KMS-11 (cell line): ENCODE results near the gene TAGLN2.
A peak's percentile ranks its signal among the peaks of the same experiment; 100 is the strongest.

ENCODE experiments used
- H2AFZ ChIP-seq: fragments of 200-600 bp; sonication (generic); 2 replicates; pipeline ENCODE4 v1.6.1; 2016; ENCODE audit warnings: antibody characterized with exemption, mixed run types, low read depth
- H3K27ac ChIP-seq: fragments of 200-600 bp; sonication (generic); 2 replicates; pipeline ENCODE4 v1.6.1; 2016; ENCODE audit warnings: mild to moderate bottlenecking, mixed run types
- H3K27me3 ChIP-seq: fragments of 200-600 bp; sonication (generic); 2 replicates; pipeline ENCODE4 v1.6.1; 2017; ENCODE audit warnings: mild to moderate bottlenecking, low read depth, mixed run types, moderate library complexity; ENCODE audit not compliant: insufficient read depth
- H3K36me3 ChIP-seq: fragments of 200-600 bp; sonication (generic); 2 replicates; pipeline ENCODE4 v1.6.1; 2017; ENCODE audit warnings: mild to moderate bottlenecking, mixed run types; ENCODE audit not compliant: insufficient read depth
- H3K4me1 ChIP-seq: fragments of 200-600 bp; sonication (generic); 2 replicates; pipeline ENCODE4 v1.6.1; 2016; ENCODE audit warnings: mild to moderate bottlenecking, low read depth, mixed run types; ENCODE audit not compliant: poor library complexity, severe bottlenecking
- H3K4me2 ChIP-seq: fragments of 200-600 bp; sonication (generic); 2 replicates; pipeline ENCODE4 v1.7.0; 2016; ENCODE audit warnings: mild to moderate bottlenecking, mixed run types
- H3K4me3 ChIP-seq: fragments of 200-600 bp; sonication (generic); IDR thresholded peaks from 2 replicates; pipeline ENCODE4 v1.6.1; 2017; ENCODE audit warnings: low read depth, low read length, mixed read lengths; ENCODE audit not compliant: insufficient read depth
- H3K79me2 ChIP-seq: fragments of 200-600 bp; sonication (generic); 2 replicates; pipeline ENCODE4 v1.6.1; 2016; ENCODE audit warnings: low read depth, mixed run types; ENCODE audit not compliant: insufficient read depth
- H3K9ac ChIP-seq: fragments of 200-600 bp; sonication (generic); 2 replicates; pipeline ENCODE4 v1.6.1; 2016; ENCODE audit warnings: mild to moderate bottlenecking, mixed run types
- H4K20me1 ChIP-seq: fragments of 200-600 bp; sonication (generic); 2 replicates; pipeline ENCODE4 v1.6.1; 2016; ENCODE audit warnings: mild to moderate bottlenecking, mixed run types; ENCODE audit not compliant: insufficient read depth
- TF ChIP-seq, protein P1 (sequence below): fragments of 200-600 bp; sonication (generic); conservative IDR thresholded peaks from 2 replicates; pipeline ENCODE4 v1.6.1; 2017; ENCODE audit warnings: low read depth, mild to moderate bottlenecking, antibody characterized with exemption, low read length, moderate library complexity, mixed read lengths

The TAGLN2 gene

DNA sequence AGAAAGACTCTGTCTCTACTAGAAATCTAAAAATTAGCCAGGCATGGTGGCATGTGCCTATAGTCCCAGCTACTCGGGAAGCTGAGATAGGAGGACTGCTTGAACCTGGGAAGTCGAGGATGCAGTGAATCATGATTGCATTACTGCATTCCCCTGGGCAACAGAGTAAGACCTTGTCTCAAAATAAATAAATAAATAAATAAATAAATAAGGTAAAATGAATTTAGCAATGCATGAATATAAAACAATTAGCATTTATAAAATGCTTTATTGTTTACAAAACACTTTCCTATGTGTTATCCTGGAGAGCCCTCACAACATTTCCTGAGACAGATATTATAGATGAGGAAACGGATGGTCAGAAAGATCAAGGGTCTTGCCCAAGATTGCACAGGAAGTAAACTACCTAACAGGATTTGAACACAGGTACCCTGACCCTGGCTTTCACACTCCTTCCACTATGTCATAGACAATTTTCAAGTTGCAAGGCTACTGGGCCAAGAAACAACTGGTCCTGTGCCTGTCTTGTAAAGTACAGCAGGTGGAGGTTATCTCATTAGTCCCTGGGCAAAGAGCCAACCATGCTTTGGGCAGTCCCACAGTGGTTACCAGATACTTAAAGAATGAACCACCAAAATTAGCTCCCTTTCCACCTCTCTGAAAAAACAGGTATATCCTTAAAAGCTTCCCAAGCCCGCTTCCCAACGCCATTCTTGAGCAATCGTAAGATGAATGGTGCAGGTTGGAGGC, 47.4 kb downstream of the TAGLN2 start:
- no peaks in the 10 kb centered on the region for H3K36me3 ChIP-seq
- H3K4me1 ChIP-seq = peaks cover 56% of the 10 kb centered on the region
- H3K4me3 ChIP-seq = no peak overlapping the region
- no peaks in the 10 kb centered on the region for H3K79me2 ChIP-seq
- H2AFZ ChIP-seq = no peak overlapping the region
- H3K9ac ChIP-seq = no peak overlapping the region
- H4K20me1 ChIP-seq = no peaks in the 10 kb centered on the region
- TF ChIP-seq, protein P1, sequence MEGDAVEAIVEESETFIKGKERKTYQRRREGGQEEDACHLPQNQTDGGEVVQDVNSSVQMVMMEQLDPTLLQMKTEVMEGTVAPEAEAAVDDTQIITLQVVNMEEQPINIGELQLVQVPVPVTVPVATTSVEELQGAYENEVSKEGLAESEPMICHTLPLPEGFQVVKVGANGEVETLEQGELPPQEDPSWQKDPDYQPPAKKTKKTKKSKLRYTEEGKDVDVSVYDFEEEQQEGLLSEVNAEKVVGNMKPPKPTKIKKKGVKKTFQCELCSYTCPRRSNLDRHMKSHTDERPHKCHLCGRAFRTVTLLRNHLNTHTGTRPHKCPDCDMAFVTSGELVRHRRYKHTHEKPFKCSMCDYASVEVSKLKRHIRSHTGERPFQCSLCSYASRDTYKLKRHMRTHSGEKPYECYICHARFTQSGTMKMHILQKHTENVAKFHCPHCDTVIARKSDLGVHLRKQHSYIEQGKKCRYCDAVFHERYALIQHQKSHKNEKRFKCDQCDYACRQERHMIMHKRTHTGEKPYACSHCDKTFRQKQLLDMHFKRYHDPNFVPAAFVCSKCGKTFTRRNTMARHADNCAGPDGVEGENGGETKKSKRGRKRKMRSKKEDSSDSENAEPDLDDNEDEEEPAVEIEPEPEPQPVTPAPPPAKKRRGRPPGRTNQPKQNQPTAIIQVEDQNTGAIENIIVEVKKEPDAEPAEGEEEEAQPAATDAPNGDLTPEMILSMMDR = no peak
- H3K4me2 ChIP-seq = peak overlapping the region; percentile 37
- H3K27me3 ChIP-seq = no peaks in the 10 kb centered on the region
- H3K27ac ChIP-seq = no peak overlapping the region

DNA sequence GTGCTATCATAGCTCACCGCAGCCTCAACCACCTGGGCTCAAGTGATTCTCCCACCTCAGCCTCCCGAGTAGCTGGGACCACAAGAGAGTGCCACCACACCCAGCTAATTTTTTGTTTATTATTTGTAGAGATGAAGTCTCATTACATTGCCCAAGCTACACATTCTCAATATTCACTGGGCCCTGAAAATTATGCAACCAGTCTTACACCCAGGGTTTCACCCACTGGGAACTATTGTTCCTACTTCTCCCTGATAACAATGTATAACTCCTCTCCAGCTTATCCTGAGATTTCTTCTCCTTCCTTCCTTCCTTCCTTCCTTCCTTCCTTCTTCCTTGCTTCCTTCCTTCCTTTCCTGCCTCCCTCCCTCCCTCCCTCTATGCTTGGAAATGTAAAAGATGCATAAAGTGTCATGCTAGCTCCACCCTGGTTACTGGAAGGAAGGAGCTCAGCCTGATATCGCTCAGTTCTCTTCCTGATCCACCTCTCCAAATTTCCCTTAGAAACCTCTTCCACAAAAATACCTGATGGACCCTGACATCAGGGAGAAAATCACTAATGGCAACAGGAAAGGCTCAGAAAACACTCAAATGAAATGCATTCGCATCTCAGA, 51.7 kb downstream of the TAGLN2 start:
- Histone ChIP-seq H2AFZ (no peak overlapping the region), H3K9ac (no peak overlapping the region), H3K36me3 (no peaks in the 10 kb centered on the region), H3K4me3 (no peak overlapping the region), H3K79me2 (no peaks in the 10 kb centered on the region), H3K27ac (no peak overlapping the region), H3K27me3 (no peaks in the 10 kb centered on the region), H3K4me2 (no peak overlapping the region), H3K4me1 (peaks cover 36% of the 10 kb centered on the region), H4K20me1 (no peaks in the 10 kb centered on the region)
- TF ChIP-seq, protein P1 = no peak

DNA sequence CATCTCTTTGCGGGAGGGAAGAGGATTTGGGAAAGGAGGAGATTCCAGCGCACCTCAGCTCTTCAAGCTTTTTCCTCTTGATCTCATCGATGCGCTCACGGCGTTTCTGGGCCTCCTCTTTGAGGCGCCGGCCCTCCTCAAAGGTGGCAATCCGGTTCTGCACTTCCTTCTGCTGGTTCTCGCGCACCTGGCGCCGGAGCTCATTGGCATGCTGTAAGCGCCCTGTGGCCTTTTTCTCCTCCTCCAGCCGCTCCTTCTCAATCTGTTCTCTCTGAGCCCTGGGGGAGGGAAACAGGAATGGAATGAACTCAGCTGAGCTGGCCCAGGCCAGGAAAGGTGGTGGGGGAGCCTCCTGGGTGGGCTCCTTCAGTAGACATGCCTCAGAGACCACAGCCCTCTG, 52.4 kb downstream of the TAGLN2 start:
- Histone ChIP-seq H4K20me1 (no peaks in the 10 kb centered on the region), H3K79me2 (no peaks in the 10 kb centered on the region), H3K27me3 (no peaks in the 10 kb centered on the region), H3K9ac (no peak overlapping the region), H3K36me3 (no peaks in the 10 kb centered on the region), H3K4me3 (no peak overlapping the region), H2AFZ (no peak overlapping the region), H3K4me1 (peaks cover 36% of the 10 kb centered on the region), H3K4me2 (no peak overlapping the region), H3K27ac (no peak overlapping the region)
- TF ChIP-seq, protein P1 = no peak

DNA sequence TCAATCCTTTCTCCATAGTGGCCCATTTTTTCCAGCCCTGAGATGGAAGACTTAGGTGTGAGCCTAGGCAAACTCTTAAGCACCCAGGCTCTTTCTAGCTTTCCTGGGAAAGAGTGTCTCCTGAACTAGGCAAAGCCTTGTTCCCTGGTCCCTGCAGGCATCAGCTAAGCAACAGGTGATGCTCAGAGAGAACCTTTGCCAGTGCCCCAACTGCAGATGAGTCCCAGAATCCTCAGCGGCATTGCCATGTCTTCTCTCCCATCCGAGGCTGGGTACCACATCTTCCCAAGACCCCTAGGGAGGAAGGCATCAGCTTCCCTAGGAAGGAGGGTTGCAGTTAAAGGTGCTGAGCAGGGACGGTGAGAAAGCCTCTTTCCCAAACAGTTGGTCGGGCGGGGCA, 54.6 kb downstream of the TAGLN2 start:
- H2AFZ ChIP-seq = no peak overlapping the region
- H3K4me3 ChIP-seq = no peak overlapping the region
- H3K36me3 ChIP-seq = no peaks in the 10 kb centered on the region
- no peak overlapping the region for H3K4me2 ChIP-seq
- TF ChIP-seq, protein P1 = no peak
- H3K27ac ChIP-seq = no peak overlapping the region
- no peak overlapping the region for H3K9ac ChIP-seq
- no peaks in the 10 kb centered on the region for H3K27me3 ChIP-seq
- no peaks in the 10 kb centered on the region for H4K20me1 ChIP-seq
- peaks cover 31% of the 10 kb centered on the region for H3K4me1 ChIP-seq
- H3K79me2 ChIP-seq = no peaks in the 10 kb centered on the region
